Stimulated activated CD4-positive, alpha-beta T cell treated with anti-CD3 and anti-CD28 coated beads, Interleukin-2, amount 100 ng/mL, for 24 hours (primary cell): ENCODE results near the gene PTPRN2.
A peak's percentile ranks its signal among the peaks of the same experiment; 100 is the strongest.
"Not testable (repeated sequence)": the region's sequence is repeated elsewhere in the genome, so short reads cannot be mapped to it uniquely, and the experiment has no call there.

Experiments used
- DNase-seq, 2 donors: peaks; one replicate each; pipeline ENCODE4 v3.0.0-alpha.2; 2020

PTPRN2 gene

DNA sequence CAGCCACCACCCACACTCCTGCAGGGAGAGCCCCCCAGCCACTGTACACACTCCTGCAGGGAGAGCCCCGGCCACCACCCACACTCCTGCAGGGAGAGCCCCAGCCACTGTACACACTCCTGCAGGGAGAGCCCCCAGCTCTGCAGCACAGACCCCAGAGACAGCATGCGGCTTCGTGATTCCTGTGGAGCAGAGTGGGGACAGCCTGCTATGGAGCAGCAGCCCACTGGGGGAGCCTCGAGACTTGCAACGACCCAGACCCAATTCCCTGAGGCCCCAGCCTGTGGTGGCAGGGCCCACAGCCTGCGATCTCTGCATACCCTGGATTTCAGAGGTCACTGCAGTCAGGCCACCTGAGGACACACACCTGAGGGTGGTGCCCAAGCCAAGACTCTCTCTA, 727.7 kb downstream of the PTPRN2 start:
- no peak for DNase-seq

DNA sequence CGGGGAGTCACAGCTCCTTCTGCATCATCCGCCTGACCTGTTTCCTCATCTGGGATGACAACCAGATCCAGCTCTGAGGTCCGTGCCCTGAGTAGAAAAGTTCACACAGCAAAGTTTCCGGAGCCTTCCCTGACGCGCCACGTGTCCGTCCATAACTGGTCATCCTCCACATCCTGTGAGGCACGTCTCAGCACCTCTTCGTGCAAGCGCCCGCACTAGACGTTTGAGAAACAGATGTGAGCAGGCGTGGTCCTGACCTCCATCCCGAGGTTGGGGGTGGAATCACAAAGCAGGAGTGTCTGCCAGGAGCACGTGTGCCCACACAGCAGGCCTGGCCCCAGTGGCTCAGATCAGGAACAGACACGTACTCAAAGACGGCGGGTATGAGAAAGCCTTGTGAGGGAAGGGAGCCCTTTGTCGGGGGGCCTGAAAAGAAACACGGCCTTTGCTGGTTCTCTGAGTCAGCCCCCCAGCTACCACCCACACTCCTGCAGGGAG, 730.0 kb downstream of the PTPRN2 start:
- no peak for DNase-seq

DNA sequence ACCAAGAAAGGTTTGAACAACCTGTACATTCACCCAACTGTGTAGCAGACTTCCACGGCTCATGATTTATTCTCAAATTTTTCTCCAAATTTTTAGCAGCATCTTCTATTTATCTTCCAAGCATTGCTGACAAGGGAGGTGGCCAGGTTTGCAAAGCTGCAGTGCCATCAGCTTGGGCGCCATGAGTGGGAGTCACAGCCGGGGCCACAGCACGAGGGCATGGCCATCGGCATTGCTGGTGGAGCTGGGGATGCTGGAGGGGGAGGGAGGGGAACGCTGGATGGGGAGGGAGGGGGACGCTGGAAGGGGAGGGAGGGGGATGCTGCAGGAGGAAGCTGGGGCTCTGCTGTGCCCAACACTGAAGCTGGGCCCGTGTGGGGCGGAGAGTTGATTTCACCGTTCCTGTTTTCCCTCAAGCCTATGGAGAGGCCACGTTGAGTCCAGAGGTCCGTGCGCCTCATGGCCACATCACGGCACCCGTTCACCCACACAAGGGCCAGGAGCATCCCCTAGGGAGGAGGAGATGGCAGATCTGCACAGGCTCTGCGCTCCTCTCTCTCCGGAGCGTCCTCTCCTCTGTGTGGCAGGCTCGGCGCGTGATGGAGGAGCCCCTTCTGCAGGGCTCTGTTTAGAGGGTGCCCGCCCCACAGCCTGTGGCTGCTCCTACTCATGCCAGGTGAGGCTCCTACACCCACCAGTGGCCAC, 730.6 kb downstream of the PTPRN2 start:
- no peak for DNase-seq

DNA sequence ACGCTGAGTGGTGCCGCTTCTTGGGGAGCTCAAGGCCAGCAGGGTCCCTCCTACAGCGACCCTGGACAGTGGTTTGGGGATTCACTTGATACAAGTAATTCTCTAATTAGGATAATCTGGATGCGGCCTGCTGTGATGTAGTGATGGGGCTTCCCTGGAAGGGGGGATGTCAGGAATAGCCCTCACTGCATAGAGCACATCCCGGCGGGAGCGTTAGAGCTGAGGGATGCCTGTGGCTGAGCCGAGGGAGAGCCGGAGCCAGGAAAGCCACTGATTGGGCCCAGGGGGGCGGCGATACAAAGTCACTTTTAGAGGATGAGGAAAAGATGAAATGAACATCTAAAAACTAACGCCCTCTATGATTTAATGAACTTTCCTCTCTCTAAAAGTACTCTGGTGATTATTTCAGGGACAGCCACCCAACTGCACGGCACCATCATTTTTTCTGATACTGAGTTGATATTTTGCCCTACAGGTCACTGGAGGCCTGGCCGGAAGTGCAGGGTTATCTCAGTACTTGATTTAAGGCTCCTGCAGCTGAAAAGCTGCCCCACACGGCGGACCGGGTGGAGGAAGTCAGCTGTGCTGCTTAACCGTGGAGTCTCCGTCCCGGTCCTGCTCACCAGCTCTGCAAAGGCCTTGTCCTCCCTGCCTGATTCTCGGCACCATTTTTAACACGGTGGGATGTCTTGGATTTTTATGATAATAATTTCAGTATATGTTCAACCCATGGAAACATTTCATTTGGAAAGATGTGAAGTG, 732.0 kb downstream of the PTPRN2 start:
- no peak for DNase-seq

DNA sequence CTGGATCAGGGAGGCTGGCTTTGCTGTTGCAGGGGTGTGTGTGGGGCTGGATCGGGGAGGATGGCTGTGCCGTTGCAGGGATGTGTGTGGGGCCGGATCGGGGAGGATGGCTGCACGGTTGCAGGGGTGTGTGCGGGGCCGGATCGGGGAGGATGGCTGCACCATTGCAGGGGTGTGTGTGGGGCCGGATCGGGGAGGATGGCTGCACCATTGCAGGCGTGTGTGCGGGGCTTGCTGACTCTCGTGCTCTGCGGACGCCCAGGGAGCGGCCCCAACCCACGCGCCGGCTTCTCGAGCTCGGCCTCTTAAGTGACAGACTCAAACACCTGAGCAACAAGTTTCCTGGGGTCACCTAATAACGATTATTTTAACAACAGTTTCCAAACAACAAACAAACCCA, 732.6 kb downstream of the PTPRN2 start:
- DNase-seq: no peak

DNA sequence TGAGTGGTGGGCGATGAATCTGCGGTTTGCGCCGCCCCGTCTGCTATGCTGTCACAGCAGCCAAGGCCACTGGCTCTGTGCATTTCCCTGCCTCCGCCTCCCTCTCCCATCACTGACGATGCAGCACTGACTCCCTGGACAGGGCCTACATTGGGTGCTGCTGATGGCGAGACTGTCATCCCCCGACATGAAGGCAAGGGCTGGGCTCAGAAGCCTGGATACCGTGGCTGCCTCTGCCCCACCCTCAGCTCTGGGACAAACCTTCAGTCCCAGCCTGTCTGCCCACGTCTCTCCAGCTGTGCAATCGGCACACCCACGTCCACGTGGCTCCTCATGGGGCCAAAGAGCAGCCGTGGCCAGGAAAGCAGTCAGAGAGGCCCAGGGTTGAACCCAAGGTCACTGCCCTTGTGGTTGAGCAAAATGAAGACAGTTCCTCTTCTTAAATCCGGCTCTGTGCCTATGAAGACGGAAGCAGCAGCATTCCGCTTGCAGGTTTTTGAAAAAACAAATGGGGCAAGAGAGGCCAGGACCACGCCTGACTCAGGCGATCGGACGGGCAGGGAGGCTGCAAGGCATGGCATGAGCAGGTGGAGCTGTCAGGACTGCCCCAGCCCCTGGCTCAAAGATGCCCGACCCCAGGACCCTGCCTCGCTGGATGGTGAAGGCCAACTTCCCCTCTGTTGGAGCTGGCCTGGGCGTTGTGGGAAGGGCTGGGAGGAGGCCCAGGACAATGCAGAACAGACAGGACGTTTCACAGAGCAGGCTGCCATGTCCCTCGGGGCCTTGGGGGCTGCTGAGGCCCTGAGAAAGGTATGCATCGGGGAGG, 733.3 kb downstream of the PTPRN2 start:
- DNase-seq: no peak

DNA sequence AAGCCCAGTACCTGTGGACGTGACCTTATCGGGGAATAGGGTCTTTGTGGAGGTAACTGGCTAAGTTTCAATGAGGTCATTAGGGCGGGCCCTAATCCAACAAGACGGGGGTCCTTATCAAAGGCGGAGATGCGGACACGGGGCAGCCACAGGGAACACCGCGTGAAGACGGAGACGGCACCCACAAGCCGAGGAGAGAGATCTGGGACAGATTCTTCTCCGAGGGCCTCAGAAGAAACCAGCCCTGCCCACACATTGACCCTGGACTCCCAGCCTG, 733.9 kb downstream of the PTPRN2 start:
- DNase-seq: no peak

DNA sequence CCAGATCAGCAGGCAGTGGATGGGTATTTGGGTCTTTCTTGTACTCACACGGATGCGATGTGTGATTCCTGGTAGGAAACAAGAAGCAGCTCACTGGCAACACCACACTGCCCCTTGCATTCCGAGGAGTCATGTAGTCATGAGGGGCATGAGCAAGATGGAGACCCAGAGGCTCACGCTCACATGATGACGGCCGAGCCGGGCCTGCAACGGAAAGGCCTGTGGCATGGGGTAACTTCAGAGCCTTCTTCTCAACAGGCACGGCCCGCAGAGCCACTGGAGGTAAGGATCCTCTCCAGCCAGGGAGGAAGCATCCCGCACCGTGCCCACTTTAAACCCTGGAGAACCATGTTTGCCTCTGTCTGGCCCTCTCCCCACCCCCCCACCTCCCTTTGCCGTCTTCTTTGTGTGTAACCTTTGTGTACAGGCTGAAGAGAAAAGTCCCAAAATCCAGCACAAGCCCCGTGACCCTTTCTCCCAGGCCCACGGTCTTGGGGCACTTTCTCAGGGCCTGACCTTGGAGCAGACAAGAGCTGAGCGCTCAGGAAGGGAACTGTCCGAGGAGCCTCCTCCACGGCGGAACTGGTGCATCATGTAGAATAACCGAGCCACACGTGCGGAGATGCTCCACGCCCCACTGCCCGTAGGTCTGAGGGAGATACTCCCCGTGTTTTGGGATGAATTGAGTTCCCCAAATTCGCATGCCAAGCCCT, 734.4 kb downstream of the PTPRN2 start:
- no peak for DNase-seq

DNA sequence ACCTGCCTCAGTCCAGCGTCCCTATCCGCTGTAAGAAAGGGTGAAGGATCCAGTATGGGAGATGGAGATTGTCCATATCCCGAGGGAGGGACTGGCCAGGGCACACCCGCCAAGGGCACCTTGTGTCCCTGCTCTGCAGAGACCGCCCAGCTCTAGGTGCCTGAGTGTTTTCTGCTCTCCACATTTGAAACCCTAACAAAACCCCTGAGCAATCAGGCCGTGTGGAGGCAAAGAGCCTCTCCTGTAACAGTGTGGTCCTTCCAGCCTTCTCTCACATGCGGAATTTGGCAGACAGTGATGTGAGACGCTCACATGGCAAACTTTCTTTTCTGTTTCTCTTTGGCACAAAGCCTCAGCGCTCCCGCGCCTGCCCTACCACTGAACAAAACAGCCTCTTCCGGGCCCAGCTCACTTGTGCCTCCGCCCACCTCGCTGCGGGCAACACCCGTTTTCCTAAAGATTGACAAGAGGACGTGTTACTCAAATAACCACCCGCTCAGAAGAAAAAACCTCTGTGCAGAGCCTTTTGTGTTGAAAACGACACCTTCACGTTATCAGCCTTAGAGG, 736.0 kb downstream of the PTPRN2 start:
- DNase-seq: peak; percentile 77 to 83

DNA sequence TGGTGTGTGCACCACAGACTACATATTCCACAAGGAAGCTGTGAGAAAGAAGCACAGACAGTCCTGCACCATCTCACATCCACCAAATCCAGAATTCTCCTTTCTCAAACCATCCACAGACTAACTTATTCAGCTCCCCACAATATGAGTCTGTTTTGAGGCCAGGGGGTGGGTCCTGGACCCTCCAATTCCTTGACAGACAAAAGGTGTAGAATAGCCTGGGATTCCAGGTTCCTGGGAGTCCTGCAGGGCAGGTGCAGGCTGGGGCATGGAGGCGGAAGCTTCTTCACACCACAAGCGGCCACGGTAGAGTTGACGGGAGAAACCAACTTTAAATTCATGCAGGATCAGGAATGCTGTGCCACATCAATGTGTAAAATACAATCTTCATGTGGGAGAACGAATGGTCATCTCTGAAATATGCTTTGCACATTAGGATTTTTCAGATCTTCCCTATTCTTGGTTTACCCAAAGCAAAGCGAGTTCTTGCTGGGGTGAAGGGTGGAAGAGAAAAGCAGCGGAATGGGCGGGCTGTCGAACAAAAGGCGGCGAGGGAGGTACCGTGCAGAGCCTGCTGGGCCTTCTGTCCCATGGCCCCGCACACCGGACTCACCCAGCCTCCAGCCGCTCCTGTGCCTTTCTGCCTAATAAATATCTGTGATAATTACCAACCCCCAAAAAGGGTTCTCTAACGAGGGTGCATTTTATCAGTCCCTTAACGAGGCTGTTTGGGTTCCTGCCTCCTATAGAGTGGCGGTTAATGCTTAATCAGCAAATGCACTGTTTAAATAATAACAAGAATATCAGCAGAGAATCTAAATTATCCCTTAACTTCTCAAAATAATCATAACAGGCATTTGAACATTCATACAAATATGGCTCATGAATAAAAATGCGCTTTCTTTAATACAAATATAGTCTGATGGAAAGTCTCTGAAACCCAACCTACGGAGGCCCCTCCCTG, 736.9 kb downstream of the PTPRN2 start:
- no peak for DNase-seq

DNA sequence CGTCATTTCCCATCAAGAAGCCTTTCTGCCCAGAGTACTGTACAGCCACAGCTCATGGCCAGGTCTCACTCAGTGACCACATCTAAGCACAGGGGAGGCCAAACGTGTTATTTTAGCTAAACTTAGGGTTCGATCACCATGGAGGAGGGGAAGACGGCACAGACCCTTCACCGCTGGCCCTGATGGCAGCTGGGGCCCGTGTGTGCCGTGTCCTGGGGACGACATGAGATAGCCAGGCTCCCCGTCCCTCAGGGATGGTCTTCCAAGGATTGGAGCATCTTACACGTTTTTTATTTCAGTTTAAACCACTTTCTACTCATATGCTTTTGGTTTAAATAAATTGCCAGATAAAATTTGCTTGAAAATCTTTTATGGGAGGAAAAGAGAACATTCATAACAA, 737.9 kb downstream of the PTPRN2 start:
- no peak for DNase-seq

DNA sequence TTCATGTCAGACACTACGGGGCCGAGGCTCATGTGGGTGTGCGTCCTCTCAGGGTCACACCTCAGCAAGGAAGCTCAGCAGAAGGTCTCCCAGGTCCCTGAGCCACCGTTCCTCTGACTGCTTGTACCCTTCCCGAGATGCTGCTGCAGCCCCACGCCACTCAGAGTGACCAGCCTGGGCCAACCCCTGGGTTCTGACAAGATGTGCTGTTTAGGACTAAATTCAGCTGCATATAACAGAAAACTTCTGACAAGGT, 738.4 kb downstream of the PTPRN2 start:
- no peak for DNase-seq

DNA sequence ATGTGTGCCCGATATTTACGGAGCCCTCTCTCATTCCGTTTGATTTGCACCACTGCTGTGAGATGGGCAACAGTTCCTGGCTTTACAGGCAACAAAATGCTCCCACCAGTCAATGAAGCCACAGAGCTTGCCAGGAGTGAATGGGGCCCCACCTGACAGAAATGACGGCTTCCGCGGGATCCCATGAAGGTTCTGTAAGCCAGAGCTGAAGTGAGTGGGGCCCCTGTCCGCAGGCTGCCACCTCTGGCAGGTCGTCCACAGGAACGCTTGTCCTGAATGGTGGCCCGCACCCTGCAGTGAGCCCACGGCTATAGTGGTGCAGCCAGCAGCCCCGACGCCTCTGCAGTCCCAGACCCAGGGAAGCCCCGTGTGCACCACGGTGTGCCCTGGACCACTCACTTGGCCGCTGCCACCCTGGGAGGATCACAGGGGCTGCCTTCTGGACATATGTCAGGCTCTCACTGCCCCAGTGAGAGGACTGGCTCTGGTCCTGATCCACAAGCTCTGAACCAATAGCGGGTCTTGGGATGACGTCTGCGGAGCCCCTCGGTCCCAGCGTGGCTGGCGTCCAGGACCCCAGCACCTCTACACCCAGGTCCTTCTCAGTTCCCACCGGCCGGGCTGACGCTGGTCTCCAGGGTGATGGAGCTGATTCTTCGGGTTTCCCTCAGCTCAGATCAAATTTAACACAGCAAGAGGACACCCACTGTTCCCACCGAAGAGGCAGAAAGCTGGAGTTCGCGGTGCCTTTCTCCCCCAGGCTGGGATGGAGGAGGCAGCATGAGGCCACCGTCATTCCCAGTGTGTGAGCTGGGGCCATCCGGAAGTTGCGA, 738.9 kb downstream of the PTPRN2 start:
- DNase-seq: no peak

DNA sequence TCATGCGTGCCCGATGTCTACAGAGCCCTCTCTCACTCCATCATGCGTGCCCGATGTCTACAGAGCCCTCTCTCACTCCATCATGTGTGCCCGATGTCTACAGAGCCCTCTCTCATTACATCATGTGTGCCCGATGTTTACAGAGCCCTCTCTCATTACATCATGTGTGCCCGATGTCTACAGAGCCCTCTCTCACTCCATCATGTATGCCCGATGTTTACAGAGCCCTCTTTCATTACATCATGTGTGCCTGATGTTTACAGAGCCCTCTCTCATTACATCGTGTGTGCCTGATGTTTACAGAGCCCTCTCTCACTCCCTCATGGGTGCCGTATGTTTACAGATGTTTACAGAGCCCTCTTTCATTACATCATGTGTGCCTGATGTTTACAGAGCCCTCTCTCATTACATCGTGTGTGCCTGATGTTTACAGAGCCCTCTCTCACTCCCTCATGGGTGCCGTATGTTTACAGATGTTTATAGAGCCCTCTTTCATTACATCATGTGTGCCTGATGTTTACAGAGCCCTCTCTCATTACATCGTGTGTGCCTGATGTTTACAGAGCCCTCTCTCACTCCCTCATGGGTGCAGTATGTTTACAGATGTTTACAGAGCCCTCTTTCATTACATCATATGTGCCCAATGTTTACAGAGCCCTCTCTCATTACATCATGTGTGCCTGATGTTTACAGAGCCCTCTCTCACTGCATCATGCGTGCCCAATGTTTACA, 739.7 kb downstream of the PTPRN2 start:
- not testable (repeated sequence) for DNase-seq

DNA sequence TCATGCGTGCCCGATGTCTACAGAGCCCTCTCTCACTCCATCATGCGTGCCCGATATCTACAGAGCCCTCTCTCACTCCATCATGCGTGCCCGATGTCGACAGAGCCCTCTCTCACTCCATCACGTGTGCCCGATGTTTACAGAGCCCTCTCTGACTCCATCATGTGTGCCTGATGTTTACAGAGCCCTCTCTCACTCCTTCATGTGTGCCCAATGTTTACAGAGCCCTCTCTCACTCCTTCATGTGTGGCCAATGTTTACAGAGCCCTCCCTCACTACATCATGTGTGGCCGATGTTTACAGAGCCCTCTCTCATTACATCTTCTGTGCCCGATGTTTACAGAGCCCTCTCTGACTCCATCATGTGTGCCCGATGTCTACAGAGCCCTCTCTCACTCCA, 740.9 kb downstream of the PTPRN2 start:
- not testable (repeated sequence) for DNase-seq

DNA sequence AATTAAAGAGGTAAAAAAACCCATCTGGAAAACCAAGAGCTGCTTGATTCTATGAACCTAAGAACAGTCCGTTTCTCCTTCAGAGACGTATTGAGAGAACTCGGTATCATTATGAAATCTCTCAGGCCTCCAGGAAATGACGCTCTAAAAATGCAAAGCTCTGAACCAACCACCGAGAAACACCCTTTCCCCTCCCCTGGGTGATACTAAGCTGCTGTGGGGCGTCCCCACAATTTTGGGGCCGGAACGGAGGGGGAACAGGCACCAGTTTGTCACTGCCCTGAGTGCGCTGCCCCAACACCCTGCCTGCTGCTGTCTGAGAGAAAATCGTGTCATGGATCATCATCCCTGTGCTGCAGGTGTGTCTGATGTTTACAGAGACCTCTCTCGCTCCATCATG, 741.4 kb downstream of the PTPRN2 start:
- DNase-seq: no peak

DNA sequence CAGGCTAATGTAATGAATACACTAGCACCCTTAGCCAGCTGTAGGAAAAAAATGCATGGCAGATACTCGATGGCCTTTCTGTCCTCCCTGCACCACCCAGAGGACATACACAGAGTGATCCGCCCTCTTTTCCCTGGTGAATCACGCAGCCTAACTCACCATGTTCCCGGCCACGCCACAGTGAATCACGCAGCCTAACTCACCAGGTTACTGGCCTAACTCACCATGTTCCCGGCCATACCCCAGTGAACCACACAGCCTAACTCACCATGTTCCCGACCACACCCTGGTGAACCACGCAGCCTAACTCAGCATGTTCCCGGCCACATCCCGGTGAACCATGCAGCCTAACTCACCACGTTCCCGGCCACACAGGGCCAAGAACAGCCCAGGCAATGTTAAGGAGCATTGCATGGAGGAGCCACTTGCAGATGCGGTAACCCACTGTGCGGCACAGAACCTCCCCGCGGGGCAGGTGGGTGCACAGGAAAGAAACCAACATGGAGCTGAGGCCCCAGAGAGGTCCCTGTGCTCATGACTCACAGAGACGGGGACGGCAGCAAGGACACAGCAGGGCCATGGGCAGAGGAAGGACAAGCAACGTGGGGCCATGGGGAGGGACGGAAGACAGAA, 742.3 kb downstream of the PTPRN2 start:
- DNase-seq: no peak

DNA sequence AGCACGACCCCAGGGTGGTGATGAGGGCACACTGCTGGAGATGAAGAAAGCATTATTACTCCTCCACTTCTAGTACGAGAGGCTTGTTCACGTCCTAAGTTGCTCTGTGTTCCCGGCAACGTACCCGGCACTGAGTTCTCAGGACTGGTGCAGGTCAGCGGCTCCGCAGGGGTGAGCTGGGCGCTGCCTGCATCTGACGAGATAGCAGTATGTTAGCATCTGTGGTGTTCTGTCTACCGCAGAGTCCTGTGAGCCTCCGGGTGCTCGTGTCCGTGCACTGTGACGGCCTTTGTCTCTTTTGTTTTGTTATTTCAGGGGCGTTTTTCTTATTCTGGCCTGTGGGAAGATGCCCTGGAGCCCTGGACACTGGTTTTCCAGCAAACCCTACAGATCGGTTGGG, 743.0 kb downstream of the PTPRN2 start:
- DNase-seq: no peak

DNA sequence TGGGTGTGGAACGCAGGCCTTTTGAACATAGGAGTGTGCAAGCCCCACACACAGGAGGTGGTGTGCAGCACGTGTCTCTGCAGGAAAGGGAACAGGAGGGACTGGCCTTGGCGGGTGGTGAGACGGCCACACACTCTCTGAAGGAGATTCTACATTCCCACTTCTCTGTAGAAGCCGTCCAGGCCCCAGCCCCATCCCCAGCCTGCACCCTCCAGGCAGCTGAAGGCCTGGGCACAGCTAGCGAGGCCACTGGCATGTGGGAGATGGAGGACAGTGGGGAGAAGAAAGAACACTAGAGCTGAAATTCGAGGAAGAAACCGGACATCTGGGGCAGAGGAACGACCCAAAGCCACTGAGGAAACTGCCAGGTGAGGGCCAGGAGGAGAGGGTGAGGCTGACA, 743.5 kb downstream of the PTPRN2 start:
- no peak for DNase-seq
